Colonic mucosa (tissue), 4 donors: ENCODE measurements around the gene TUBA3E. TPM values are rescaled to one million over a fixed set of nuclear protein-coding genes. Genes with fewer than 3 reads are reported as not detected.
"Not testable (repeated sequence)": the region's sequence is repeated elsewhere in the genome, so short reads cannot be mapped to it uniquely, and the experiment has no call there.

Experiments
- DNase-seq: peaks from one replicate; pipeline ENCODE4 v3.0.0-alpha.2; 2020
- H3K27ac ChIP-seq: fragments of 200-600 bp; one replicate; pipeline ENCODE4 v1.8.0; 2021
- H3K27me3 ChIP-seq: fragments of 200-600 bp; one replicate; pipeline ENCODE4 v1.8.0; 2021
- H3K36me3 ChIP-seq: fragments of 200-600 bp; one replicate; pipeline ENCODE4 v1.8.0; 2021
- H3K4me1 ChIP-seq: fragments of 200-600 bp; one replicate; pipeline ENCODE4 v1.8.0; 2021; ENCODE audit warnings: mild to moderate bottlenecking
- H3K4me3 ChIP-seq: fragments of 200-600 bp; one replicate; pipeline ENCODE4 v1.8.0; 2021
- H3K9ac ChIP-seq, 2 donors: one replicate each; pipeline ENCODE4 v1.7.0; 2013; ENCODE audit warnings: control low read depth in 2 of 2, low read depth in 2 of 2, low read length in 2 of 2
- H3K9me3 ChIP-seq: fragments of 200-600 bp; one replicate; pipeline ENCODE4 v1.8.0; 2021
- CTCF ChIP-seq: fragments of 200-600 bp; IDR thresholded peaks from one replicate; pipeline ENCODE4 v1.8.0; 2022; ENCODE audit warnings: antibody characterized with exemption, mild to moderate bottlenecking
- intact Hi-C: fragments of 100-400 bp; cut with DNase I; formaldehyde crosslinking; loops from one replicate; pipeline ENCODE4 v1.14.1; 2022
- total RNA-seq, 2 donors: library from RNA; stranded (reverse); fragmentation: NEBNext Ultra II Directional in 1 of 2; extraction: Animal tissue kit (Norgen Biotek cat#: 25700) in 1 of 2; gene quantifications; one replicate each; pipeline ENCODE4 v1.2.1, GENCODE V29; 2021
- donor health status: healthy.
- donor health status: DM: no; HTN: no; CAD: no.
- donor health status: DM: no; HTN: no; CAD: no.

TUBA3E gene
- total RNA-seq, 2 donors from 2014 or later: not detected

DNA sequence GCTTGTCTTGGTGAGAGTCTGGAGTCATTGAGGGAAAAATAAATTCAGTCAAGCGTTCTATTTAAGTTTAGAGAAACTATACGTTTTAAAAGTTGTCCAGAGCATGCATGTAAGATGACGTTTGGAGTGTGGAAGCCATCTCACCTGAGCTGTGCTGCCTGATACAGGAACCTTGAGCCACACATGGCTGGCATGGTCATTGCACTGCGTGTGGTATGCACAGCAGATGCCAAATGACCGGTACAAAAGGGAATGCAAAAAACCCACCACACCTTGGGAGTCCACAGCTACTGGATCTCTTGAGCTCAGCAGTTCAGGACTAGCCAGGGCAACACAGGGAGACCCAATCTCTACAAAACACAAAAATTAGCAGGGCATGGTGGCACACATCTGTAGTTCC, 11.8 kb downstream of the TUBA3E start:
- Histone ChIP-seq H3K4me3 (no peak overlapping the region), H3K9me3 (no peaks in the 10 kb centered on the region), H3K36me3 (no peaks in the 10 kb centered on the region), H3K27ac (no peak overlapping the region), H3K4me1 (no peaks in the 10 kb centered on the region), H3K27me3 (no peaks in the 10 kb centered on the region), H3K9ac (no peak overlapping the region)
- TF ChIP-seq CTCF: no peak
- DNase-seq: no peak
- intact Hi-C loops: loop anchor here (5.0 kb wide), 1 partner anchor 1301 kb away; no protein-coding TSS in a partner anchor

GRCh38 chr2:130185896-130186295, 12.3 kb downstream of the TUBA3E start:
- DNase-seq: no peak
- intact Hi-C loops: loop anchor here (5.0 kb wide), 1 partner anchor 1301 kb away; no protein-coding TSS in a partner anchor
- TF ChIP-seq CTCF: no peak

DNA sequence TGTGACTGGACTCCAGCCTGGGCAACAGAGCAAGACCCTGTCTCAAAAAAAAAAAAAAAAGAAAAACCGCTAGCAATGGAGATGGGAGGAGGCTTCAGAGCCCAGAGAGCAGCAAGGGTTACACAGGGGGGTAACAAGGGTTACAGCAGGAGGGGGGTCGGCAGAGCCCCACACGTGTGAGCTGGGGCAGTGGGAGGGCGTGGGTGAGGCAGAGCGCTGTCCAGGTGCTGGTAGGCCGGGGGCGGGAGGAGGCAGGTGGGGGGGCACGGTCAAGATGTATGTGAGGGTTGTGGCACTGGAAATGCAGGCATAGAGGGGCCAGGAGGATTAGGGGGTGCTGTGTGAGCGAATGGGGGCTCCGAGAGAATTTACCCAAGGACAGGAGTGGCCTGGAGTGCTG, 12.8 kb downstream of the TUBA3E start:
- Histone ChIP-seq H3K9me3 (no peaks in the 10 kb centered on the region), H3K9ac (no peak overlapping the region), H3K27me3 (no peaks in the 10 kb centered on the region), H3K27ac (no peak overlapping the region), H3K4me3 (no peak overlapping the region), H3K36me3 (no peaks in the 10 kb centered on the region), H3K4me1 (no peaks in the 10 kb centered on the region)
- no peak for TF ChIP-seq CTCF
- no peak for DNase-seq
- intact Hi-C loops: loop anchor here (5.0 kb wide), 1 partner anchor 1302 kb away; no protein-coding TSS in a partner anchor

More at GRCh38 chr2:130185896-130186295, 12.3 kb downstream of the TUBA3E start:
- Histone ChIP-seq H3K4me3 (no peak overlapping the region), H3K9me3 (no peaks in the 10 kb centered on the region), H3K27me3 (no peaks in the 10 kb centered on the region), H3K9ac (no peak overlapping the region), H3K36me3 (no peaks in the 10 kb centered on the region), H3K27ac (no peak overlapping the region), H3K4me1 (no peaks in the 10 kb centered on the region)

GRCh38 chr2:130183512-130184373, 14.5 kb downstream of the TUBA3E start:
- DNase-seq: no peak

DNA sequence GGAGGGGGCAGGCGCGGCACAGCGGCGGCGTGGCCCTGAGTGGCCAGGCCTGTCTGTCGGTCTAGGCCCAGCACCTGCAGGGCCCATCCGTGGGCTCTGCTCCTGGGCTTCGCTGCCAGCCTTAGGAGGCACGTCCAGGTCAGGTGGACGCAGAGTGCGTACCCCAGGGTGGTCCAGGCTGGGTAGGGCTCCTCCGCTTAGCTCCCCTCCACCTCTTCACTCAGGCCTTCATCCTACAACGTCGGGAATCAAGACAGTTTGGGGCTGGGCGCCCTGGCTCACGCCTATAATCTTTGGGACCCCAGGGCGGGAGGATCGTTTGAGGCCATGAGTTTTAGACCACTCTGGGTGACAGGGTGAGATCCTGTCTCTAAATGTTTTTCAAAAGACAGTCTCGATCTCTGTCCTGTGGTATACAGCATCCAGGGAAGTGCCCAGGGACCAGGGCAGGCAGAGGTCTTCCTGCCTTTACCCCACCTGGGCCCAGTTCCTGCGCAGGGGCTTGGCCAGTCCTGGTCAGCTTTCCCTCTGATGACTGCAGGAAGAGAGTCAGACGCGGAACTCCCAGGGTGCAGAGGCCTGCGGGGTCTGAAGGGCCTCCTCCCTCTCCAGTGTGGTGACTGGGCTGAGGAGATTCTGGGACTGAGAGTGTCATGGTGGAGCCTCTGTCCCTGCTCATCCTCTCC, 15.3 kb downstream of the TUBA3E start:
- H3K27ac ChIP-seq, H3K4me1 ChIP-seq, H3K36me3 ChIP-seq, DNase-seq, H3K27me3 ChIP-seq, H3K9me3 ChIP-seq: not testable (repeated sequence)
- H3K9ac ChIP-seq: peak overlapping the region; percentile 58 to 61
- intact Hi-C loops: loop anchor here (5.0 kb wide), 1 partner anchor 154 kb away; no protein-coding TSS in a partner anchor
- peak overlapping the region; percentile 80 for H3K4me3 ChIP-seq

More at GRCh38 chr2:130183512-130184373, 14.5 kb downstream of the TUBA3E start:
- H3K27me3 ChIP-seq: no peaks in the 10 kb centered on the region
- H3K9me3 ChIP-seq: no peaks in the 10 kb centered on the region
- H3K36me3 ChIP-seq: no peaks in the 10 kb centered on the region
- H3K4me1 ChIP-seq: no peaks in the 10 kb centered on the region
- no peak for TF ChIP-seq CTCF
- intact Hi-C loops: loop anchor here (5.0 kb wide), 1 partner anchor 154 kb away; no protein-coding TSS in a partner anchor
- no peak overlapping the region for H3K4me3 ChIP-seq
- no peak overlapping the region for H3K27ac ChIP-seq
- H3K9ac ChIP-seq: peak overlapping the region in 1 of 2 donors; percentile 58
